ENCODE data around the gene IGF2BP2. TPM values are rescaled to one million over a fixed set of nuclear protein-coding genes. Genes with fewer than 3 reads are reported as not detected.

IGF2BP2 gene
- total and polyA plus RNA-seq, 8 donors, result 4.0 to 303 (median 29.0) TPM

GRCh38 chr3:185658943-185659342 lies 165.9 kb downstream of the IGF2BP2 start:
- peaks cover 0 to 40% (median 0%) of the 10 kb centered on the region in 4 donors for H3K36me3 ChIP-seq
- no peak for TF ChIP-seq CTCF (IDR thresholded peaks at IDR 0.05)
- TF ChIP-seq POLR2AphosphoS5 (IDR thresholded peaks at IDR 0.05), result no peak
- no peak for TF ChIP-seq POLR2A (IDR thresholded peaks at IDR 0.05)
- TF ChIP-seq EP300 (IDR thresholded peaks at IDR 0.05), result no peak
- no peak overlapping the region for H3K4me3 ChIP-seq
- H3K4me1 ChIP-seq, result peaks cover 0 to 46% (median 18%) of the 10 kb centered on the region in 4 donors
- no peaks in the 10 kb centered on the region for H3K9me3 ChIP-seq
- intact Hi-C loops (cut with DNase I; ENCODE audit: low total_unique reads), result no loop called here
- no peaks in the 10 kb centered on the region for H3K27me3 ChIP-seq
- 86 to 90% (median 88%) methylated on average over 1 of the region's 1 CpG for WGBS, 5 donors
- peak overlapping the region in 4 of 5 donors; percentile 2 to 80 (median 68) for H3K27ac ChIP-seq
- DNase-seq, result no peak

GRCh38 chr3:185658504-185658912 lies 166.3 kb downstream of the IGF2BP2 start:
- peak overlapping the region in 4 of 5 donors; percentile 31 to 80 (median 72) for H3K27ac ChIP-seq
- TF ChIP-seq CTCF (IDR thresholded peaks at IDR 0.05) (no peak), POLR2AphosphoS5 (IDR thresholded peaks at IDR 0.05) (peak; percentile 61 to 85 (median 80)), EP300 (IDR thresholded peaks at IDR 0.05) (no peak), POLR2A (IDR thresholded peaks at IDR 0.05) (no peak)
- DNase-seq, result peak in 1 of 2 donors; percentile 40
- 39 to 68% (median 61%) methylated on average over 5 to 8 of the region's 8 CpGs for WGBS, 5 donors
- H3K27me3 ChIP-seq, result no peaks in the 10 kb centered on the region
- intact Hi-C loops (cut with DNase I; ENCODE audit: low total_unique reads), result no loop called here
- peaks cover 0 to 44% (median 0%) of the 10 kb centered on the region in 4 donors for H3K36me3 ChIP-seq
- H3K9me3 ChIP-seq, result no peaks in the 10 kb centered on the region
- no peak overlapping the region for H3K4me3 ChIP-seq
- H3K4me1 ChIP-seq, result peaks cover 0 to 46% (median 18%) of the 10 kb centered on the region in 4 donors

- H3K36me3 ChIP-seq, result peaks cover 0 to 45% (median 0%) of the 10 kb centered on the region in 4 donors
- peak overlapping the region in 4 of 5 donors; percentile 38 to 80 (median 72) for H3K27ac ChIP-seq
- no peak for DNase-seq
- no peak overlapping the region for H3K4me3 ChIP-seq
- TF ChIP-seq CTCF (IDR thresholded peaks at IDR 0.05), result no peak
- TF ChIP-seq POLR2A (IDR thresholded peaks at IDR 0.05), result no peak
- TF ChIP-seq EP300 (IDR thresholded peaks at IDR 0.05), result no peak
- no peak for TF ChIP-seq POLR2AphosphoS5 (IDR thresholded peaks at IDR 0.05)
- 86 to 95% (median 92%) methylated on average over 14 to 15 of the region's 15 CpGs for WGBS, 5 donors
- peaks cover 0 to 46% (median 18%) of the 10 kb centered on the region in 4 donors for H3K4me1 ChIP-seq
- intact Hi-C loops (cut with DNase I; ENCODE audit: low total_unique reads), result no loop called here
- no peaks in the 10 kb centered on the region for H3K9me3 ChIP-seq
- H3K27me3 ChIP-seq, result no peaks in the 10 kb centered on the region
Measured at GRCh38 chr3:185657691-185658503, 166.9 kb downstream of the IGF2BP2 start.

- DNase-seq, result no peak
- WGBS, 5 donors, result 91 to 98% (median 92%) methylated on average over 12 of the region's 12 CpGs
- intact Hi-C loops (cut with DNase I; ENCODE audit: low total_unique reads), result no loop called here
- Histone ChIP-seq H3K27me3 (no peaks in the 10 kb centered on the region), H3K9me3 (no peaks in the 10 kb centered on the region), H3K27ac (peak overlapping the region in 4 of 5 donors; percentile 38 to 80 (median 72)), H3K4me1 (peaks cover 0 to 46% (median 18%) of the 10 kb centered on the region in 4 donors), H3K36me3 (peaks cover 0 to 51% (median 1%) of the 10 kb centered on the region in 4 donors), H3K4me3 (no peak overlapping the region)
- TF ChIP-seq CTCF (IDR thresholded peaks at IDR 0.05) (no peak), POLR2A (IDR thresholded peaks at IDR 0.05) (no peak), EP300 (IDR thresholded peaks at IDR 0.05) (no peak), POLR2AphosphoS5 (IDR thresholded peaks at IDR 0.05) (no peak)
Measured at GRCh38 chr3:185657211-185657610, 167.6 kb downstream of the IGF2BP2 start.
